GM18909 (cell line): ENCODE measurements around the gene GLCCI1.
"Not testable (repeated sequence)": the region's sequence is repeated elsewhere in the genome, so short reads cannot be mapped to it uniquely, and the experiment has no call there.

Experiments
- ATAC-seq: cut with Tn5 transposase; IDR thresholded peaks from one replicate; pipeline ENCODE4 v1.9.1; 2021; ENCODE audit warnings: mild to moderate bottlenecking; ENCODE audit not compliant: unreplicated experiment, poor library complexity

Gene GLCCI1

DNA sequence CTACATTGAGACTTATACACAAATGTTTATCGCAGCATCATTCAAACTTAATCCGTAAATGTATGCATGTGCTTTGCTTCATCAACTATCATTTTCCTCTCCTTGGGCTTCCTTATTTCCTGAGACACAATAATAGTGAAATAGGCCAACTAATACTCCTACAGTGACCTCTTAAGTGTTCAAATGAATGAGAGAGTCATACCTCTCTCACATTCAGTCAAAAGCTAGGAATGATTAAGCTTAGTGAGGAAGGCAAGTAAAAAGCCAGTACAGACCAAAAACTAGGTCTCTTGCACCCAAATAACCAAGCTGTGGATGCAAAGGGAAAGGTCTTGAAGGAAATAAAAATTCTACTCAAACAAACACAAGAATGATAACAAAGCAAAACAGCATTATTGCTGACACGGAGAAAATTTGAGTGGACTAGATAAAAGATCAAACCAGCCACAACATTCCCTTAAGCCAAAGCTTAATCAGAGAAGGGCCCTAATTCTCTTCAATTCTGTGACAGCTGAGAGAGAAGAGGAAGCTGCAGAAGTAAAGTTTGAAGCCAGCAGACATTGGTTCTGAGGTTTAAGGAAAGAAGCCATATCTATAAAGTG, 72.3 kb downstream of the GLCCI1 start:
- no peak for ATAC-seq

DNA sequence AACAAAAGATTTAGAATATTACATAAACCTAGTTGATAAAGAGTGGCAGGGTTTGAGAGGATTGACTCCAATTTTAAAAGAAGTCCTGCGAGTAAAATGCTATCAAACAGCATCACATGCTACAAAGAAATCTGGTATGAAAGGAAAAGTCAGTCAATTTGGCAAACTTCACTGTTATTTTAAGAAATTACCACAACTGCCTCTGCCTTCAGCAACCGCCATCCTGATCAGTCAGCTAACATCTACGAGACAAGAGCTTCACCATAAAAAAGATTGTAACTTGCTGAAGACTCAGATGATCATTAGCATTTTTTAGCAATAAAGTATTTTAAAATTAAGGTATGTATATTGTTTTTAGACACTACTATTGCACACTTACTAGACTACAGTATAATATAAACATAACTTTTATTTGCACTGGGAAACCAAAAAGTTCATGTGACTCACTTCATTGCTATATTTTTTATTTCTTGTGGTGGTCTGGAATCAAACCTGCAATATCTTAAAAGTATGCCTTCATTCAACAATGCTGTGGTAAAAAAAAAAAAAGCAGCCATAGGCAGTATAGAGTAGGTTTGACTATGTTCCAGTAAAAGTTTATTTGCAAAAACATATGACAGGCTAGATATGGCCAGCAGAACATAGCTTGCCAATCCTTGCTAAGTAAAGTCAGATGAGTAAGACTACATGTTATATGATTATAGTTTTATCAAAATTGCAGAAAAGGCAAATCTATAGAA, 74.4 kb downstream of the GLCCI1 start:
- no peak for ATAC-seq

DNA sequence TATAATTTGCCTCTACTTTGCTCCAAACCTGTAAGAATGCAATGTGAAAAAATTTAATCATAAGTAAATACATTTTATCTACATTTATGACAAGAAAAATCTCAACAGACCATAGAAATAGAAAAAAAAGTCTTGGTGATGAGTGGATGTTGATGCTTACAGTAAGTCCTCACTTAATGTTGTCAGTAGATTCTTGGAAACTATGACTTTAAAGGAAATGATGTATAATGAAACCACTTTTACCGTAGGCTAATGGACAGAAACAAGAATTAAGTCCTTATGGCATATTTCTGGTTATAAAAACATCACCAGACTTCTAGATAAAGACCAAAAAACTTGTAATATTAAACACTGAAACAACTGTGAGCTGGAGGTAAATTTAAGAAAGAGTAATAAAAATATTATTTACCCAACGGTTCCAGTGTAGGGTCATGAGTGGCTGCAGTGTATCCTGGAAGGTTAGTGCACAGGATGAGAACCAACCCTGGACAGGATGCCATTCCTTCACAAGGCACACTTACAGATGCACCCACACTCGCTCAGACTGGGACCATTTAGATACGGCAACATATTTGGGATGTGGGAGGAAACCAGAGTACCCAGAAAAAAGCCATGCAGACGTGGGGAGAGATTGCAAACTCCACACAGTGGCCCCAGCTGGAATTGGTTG, 76.3 kb downstream of the GLCCI1 start:
- ATAC-seq, result no peak

DNA sequence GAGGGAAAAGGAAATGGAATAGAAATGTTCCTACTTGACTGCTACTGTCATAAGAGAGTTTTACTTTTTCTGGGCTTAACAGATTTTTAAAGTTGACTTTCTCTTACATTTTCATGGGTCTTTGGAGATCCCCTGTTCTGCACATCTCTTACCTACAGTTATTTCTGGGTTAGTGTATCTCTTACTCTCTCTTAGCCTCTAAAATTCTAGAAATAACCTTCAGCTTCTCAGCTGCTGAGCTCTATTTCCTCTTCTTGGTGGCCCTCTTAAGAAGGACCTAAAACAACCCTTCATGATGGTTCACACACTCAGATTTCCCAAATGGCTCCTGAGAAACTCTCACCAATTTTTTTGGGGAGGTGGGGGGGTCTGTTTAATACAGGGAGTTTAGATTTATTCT, 79.5 kb downstream of the GLCCI1 start:
- ATAC-seq, result not testable (repeated sequence)

DNA sequence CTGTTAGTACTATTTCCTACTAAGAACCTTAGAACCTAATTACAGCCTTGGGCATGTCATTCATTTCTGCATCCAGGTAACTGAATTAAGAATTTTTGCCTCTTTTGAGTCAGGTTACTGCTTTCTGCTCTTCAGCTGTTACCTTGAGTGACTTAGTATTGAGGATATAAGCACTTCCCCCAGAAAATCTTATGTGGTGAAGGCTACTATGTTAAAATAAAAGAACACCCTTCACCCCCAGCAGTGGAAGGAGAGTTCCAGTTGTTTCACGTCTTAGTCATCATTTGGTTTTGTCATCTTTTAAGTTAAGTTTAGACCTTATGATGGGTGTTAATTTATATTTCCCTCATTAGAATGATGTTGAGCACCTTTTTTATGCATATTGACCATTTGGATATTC, 82.8 kb downstream of the GLCCI1 start:
- ATAC-seq, result no peak

DNA sequence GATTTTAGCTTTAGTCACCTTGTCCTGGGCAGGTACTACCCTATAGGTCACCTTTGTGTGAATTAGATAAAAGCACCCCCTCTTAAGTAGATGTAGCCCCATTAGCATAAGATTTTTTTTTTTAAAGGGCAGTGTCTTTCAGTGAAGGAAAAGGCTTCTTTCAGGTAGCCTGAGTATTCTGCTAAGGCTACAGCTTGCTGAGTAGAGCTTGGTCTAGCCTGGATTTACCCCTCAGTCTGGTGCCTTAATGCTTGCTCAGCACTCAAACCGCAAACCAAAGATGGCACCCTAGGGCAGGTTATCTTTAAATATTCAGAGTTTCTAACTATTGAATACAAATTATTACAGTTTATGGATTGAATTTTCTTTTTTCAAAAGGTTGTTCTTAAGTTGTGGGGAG, 83.4 kb downstream of the GLCCI1 start:
- ATAC-seq, result no peak

DNA sequence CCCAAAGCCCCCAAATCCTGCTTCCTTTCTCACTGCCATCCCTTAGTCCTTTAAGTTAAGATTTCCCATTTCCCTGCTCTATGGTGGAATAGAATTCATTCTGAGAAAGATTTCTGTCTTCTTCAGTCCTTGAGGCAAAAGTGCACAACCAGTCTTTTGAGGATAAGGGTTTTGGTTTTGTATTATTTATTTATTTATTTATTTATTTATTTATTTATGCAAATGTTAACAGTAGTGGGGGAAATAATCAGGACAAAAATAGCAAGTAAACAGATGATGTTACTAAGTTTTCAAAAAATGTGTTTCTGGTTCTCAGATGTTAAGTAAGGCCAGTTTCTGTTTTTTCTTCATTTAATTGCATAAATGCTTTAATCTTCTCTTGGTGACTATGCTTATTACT, 84.2 kb downstream of the GLCCI1 start:
- no peak for ATAC-seq

DNA sequence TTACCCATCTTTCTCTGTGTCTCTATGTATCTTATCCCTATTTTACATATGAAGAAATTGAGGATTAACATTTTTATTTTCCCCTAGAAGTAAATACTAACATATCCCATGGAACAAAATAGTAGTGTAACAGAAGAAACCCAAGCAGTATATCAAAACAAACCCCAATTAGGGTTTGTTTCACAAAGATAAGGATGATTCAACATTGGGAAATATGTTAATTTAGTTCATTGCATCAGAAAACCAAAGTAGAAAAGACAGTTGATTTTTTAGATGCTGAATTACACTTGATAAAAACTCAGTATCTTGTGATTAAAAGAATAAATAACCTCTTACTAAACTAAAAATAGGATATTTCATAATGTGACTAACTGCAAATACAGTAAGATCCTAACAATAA, 87.8 kb downstream of the GLCCI1 start:
- no peak for ATAC-seq

DNA sequence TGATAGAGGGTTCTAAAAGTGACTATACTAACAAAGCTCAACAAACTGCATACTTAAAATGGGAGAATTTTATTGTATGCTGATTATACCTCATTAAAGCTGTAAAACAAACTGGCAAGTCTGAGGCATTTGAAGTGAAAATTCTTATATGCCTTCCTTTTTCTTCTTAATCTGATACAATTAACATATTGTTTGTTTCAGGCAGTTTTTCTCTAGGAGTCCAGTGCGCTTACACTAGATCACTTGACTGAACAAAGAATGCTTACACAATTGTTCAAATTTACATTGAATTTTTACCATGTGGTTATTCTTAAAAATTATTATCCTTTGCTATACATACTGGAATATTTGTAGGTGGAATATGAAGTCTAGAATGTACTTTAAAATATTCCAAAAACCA, 89.0 kb downstream of the GLCCI1 start:
- ATAC-seq, result no peak

DNA sequence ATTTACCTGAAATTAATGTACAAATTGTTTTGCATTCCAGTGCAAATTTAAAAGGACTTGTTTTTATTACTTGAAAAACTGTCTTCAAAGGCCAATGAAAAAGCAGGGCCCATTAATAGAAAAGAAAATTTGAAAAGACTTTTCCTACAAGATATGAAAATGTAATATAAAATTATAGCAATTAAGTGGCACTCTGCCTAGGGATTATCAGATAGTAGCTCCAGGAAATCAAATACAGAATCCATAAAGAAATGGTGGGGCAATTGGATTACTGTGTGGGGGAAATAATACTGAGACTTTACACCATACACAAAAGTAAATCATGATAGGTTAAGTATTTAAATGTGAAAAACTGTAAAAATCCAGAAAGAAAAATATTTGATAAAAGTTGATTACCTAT, 89.7 kb downstream of the GLCCI1 start:
- ATAC-seq, result no peak

DNA sequence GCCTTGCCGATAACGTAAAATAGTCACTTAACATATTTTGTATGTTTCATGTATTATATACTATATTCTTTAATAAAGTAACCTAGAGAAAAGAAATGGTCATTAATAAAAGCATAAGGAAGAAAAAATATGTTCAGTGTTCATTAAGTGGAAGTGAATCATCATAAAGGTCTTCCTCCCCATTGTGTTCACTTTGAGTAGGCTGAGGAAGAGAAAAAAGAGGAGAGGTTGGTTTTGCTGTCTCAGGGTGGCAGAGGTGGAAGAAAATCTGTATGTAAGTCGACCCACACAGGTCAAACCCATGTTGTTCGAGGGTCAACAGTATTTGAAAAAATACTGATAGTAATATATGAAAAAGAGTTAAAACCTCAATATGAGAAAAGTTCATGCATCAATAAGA, 90.3 kb downstream of the GLCCI1 start:
- ATAC-seq, result no peak

DNA sequence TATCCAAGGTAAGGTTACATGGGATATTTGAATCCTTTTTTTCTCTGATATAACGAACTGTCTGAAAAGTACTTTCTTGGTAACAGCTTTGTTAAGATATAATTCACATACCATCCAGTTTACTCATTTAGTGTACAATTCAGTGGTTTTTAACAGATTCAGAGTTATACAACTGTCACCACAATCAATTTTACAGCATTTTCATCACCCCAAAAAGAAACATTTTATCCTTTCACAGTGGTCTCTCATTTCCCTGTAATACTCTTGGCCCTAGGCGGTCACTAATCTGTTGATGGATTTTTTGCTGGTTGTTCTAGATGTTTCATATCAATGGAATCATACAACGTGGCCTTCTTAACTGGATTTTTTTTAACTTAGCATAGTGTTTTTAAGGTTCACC, 91.6 kb downstream of the GLCCI1 start:
- no peak for ATAC-seq

DNA sequence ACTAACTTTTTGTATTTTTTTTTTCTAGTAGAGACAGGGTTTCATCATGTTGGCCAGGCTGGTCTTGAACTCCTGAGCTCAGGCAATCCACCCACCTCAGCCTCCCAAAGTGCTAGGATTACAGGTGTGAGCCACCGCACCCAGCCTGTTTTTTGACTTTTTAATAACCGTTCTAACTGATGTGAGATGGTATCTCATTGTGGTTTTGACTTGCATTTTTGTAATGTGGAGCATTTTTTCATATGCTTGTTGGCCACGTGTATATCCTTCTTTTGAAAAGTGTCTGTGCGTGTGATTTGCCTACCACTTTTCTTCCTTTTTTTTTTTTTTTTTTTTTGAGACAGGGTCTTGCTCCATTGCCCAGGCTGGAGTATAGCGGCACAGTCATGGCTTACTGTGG, 94.7 kb downstream of the GLCCI1 start:
- not testable (repeated sequence) for ATAC-seq

DNA sequence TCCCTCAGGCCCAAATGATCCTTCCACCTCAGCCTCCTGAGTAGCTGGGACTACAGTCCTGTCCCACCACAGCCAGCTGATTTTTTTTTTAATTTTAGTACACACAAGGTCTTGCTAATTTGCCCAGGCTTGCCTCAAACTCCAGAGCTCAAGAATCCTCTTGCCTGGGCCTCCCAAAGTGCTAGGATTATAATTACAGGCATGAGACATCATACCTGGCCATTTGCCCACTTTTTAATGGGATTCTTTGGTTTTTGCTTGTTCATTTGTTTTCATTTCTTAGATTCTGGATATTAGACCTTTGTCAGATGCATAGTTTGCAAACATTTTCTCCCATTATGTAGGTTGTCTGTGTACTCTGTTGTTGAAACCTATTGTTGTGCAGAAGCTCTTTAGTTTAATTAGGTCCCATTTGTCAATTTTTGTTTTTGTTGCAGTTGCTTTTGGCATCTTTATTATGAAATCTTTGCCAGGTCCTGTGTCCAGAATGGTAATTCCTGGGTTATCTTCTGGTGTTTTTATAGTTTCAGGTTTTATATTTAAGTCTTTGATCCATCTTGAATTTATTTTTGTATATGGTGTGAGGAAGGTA, 95.2 kb downstream of the GLCCI1 start:
- no peak for ATAC-seq

DNA sequence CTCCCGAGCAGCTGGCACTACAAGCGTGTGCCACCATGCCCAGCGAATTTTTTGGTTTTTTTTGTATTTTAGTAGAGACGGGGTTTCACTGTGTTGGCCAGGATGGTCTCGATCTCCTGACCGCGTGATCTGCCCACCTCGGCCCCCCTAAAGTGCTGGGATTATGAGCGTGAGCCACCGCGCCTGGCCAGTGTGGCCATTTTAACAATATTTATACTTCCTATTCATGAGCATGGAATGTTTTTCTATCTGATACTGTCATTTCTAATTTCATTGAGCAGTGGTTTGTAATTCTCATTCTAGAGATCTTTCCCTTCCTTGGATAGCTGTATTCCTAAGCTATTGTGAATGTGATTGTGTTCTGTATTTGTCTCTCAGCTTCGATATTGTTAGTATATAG, 96.2 kb downstream of the GLCCI1 start:
- ATAC-seq, result no peak

DNA sequence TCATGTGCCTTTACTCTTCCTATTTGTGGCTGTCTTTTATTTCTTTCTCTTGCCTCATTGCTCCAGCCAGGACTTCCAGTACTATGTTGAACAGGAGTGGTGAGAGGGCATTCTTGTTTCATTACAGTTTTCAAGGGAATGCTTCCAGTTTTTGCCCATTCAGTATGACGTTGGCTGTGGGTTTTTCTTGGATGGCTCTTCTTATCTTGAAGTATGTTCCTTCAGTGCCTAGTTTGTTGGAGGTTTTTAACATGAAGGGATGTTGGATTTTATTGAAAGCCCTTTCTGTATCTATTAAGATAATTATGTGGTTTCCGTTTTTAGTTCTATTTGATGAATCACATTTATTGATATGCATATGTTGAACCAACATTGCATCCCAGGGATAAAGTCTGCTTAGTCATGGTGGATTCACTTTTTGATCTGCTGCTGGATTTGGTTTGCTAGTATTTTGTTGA, 96.8 kb downstream of the GLCCI1 start:
- no peak for ATAC-seq

DNA sequence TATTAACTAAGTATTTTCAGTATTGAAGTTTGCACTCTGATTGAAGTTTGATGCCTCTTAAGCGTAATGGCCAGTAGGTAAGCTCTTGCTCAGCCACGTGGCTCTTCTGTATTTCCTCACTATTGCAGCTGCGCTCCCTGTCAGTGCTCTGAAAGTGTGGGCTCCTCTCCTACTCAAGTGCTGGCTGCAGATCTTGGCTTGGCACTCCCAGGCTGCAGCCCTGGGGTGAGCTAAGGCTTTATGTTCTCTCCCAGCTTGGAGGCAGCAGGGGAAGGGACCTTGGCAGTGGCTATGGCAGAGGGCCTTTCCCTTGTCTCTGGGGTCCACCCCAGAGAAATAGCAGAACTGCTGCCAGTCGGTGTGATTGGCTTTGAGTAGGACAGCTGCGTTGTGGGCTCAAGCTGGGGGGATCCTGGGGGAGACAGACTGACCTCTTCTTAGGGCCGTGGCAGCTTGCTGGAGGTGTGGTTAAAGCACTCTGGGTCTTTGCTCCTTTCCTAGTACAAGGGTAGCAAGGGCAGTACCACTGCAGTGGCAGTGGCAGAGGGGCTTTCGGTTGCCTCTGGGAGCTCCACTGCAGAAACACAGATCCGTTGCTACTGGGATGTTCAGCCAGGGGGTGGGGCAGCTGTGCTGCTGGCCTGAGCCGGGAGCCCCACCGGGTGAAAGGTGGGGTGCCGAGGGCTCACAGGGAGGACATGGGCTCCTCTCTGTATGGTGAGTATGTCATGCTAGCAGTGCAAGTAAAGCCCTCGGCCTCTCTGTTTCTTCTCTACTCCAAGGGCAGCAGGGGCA, 100.5 kb downstream of the GLCCI1 start:
- no peak for ATAC-seq

DNA sequence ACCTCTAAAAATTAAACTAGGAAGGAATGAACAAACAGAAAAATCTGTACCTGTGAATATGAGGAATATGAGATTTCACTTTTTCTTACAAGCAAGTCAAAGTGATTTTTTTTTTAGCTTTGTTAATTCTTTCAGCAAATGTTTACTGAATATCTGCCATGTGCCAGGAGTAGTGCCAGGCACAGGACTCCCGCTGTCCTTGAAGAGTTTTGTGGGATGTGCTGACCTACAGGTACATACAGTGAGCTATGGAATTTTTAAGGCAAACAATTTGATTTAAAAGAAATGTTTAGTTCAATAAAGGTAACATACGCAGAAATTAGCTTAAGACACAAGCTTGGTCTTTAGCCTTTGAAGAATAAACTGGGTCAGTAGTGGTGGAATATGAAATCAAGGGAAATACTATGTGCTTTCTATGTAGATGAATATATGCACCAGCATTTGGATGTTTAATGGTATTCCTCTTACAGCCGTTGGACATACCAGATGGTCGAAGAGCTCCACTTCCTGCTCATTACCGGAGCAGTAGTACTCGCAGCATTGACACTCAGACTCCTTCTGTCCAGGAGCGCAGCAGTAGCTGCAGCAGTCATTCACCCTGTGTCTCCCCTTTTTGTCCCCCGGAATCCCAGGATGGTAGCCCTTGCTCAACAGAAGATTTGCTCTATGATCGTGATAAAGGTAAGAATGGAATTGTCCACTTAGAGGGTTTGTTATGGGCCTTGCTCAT, 102.0 kb downstream of the GLCCI1 start:
- ATAC-seq, result no peak

DNA sequence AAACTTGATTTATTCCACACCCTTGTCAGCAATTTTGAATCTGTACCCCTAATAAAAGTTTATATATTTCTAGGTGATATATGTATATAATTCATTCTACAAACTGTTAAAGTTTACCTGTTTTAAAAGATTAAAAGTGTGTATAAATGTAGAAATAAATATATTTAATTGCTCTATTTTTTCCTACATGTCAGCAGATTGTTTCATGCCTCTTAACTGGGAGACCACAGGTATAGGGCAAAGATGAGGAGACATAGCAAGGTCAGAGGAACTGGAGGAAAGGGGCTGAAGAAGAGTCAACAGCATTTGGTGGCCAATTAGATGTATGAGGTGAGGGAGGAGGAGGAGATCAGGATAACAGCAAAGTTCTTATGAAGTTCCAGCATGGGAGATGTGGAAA, 109.8 kb downstream of the GLCCI1 start:
- ATAC-seq, result no peak

DNA sequence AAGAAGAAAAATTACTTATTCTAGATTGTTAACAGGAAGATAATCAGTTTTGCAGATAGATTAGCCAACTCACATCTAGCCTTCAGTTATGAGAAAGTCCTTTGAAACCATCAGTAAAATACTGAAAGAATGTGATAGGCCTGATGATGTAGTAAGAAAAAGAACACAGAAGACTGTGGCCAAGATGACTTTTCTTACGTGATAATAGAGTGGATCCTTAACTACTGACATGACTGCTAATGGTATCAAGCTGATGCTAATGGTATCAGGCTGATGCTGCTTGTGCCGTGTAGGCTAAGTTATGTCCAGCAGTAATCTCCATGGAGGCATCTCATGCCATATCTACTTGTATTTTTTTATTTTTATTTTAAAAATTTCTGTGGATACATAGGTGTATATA, 114.2 kb downstream of the GLCCI1 start:
- ATAC-seq, result no peak
